Esophagus squamous epithelium (tissue), 4 donors: ENCODE measurements around the gene KPTN.

ENCODE experiments used
- POLR2A ChIP-seq, 4 donors: fragments of 450-650 bp; IDR thresholded peaks; one replicate each; pipeline ENCODE4 v1.6.1; 2017; ENCODE audit warnings: antibody characterized with exemption in 4 of 4, mild to moderate bottlenecking in 4 of 4, moderate library complexity in 3 of 4
- TF ChIP-seq, protein P1 (sequence below), 6 experiments: fragments of 450-650 bp in 4 of 6; fragments of 200-600 bp in 2 of 6; sonication (generic) in 2 of 6; IDR thresholded peaks; one replicate each; pipeline ENCODE4 v1.5.1; 2016 to 2019; ENCODE audit warnings: antibody characterized with exemption in 6 of 6, mild to moderate bottlenecking in 4 of 6, moderate library complexity in 4 of 6

DNA sequence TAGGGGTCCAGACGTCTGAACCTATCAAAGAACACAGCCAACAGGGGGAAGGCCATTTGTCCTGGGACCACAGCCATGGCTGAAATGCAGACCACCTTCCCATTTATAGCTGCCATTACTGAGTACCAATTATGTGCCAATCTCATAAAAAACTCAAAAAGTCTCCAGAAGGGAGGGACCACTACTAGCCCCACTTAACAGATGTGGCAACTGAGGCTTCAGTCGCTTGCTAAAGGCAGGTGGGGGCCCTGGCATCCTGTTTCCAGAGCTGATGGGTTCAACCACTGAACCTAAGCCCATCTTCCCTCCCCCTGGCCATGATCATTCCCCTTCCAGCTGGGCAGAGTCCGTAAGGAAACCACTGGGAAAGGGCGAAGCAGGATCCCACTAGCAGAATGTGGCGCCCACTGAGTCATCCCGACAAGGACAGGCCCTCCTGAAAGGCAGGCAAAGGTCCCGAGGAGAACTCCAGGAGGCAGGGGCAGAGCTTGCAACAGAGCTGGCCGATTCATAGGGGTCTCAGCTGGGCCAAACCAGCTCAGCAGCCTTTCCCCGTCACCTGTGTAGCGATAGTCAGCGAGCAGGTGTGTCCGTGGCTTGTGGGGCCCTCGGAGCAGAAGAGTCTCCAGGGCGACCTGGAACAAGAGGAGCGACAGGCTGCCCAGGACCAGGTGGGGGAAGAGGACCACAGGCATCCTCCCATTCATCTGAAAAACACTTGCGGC, 45.2 kb upstream of the KPTN start:
- TF ChIP-seq, protein P1, sequence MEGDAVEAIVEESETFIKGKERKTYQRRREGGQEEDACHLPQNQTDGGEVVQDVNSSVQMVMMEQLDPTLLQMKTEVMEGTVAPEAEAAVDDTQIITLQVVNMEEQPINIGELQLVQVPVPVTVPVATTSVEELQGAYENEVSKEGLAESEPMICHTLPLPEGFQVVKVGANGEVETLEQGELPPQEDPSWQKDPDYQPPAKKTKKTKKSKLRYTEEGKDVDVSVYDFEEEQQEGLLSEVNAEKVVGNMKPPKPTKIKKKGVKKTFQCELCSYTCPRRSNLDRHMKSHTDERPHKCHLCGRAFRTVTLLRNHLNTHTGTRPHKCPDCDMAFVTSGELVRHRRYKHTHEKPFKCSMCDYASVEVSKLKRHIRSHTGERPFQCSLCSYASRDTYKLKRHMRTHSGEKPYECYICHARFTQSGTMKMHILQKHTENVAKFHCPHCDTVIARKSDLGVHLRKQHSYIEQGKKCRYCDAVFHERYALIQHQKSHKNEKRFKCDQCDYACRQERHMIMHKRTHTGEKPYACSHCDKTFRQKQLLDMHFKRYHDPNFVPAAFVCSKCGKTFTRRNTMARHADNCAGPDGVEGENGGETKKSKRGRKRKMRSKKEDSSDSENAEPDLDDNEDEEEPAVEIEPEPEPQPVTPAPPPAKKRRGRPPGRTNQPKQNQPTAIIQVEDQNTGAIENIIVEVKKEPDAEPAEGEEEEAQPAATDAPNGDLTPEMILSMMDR (IDR thresholded peaks at IDR 0.05): no peak
- no peak for TF ChIP-seq POLR2A (IDR thresholded peaks at IDR 0.05)
